GM12878 (cell line): ENCODE measurements around the gene ABHD18. TPM values are rescaled to one million over a fixed set of nuclear protein-coding genes. Genes with fewer than 3 reads are reported as not detected.
"Not testable (repeated sequence)": the region's sequence is repeated elsewhere in the genome, so short reads cannot be mapped to it uniquely, and the experiment has no call there.

ENCODE experiments used
- ATAC-seq: fragments of 200-7000 bp; cut with Tn5 transposase; 3 replicates; pipeline ENCODE4 v1.9.1; 2020; ENCODE audit warnings: mild to moderate bottlenecking, moderate library complexity
- BruUV-seq: library from RNA; stranded (reverse); fragments of 400-500 nt; replicated peaks from 2 replicates; lab custom pipeline; 2021; lab: Mats Ljungman, UMichigan
- CTCF ChIA-PET: fragments of 300-600 bp; sonication (Branson Sonifier 250); formaldehyde crosslinking; extraction: SDS; loops from one replicate; lab custom pipeline; 2021; ENCODE audit warnings: inconsistent platforms; lab: Yijun Ruan, JAX
- POLR2A ChIA-PET: fragments of 350-600 bp; formaldehyde crosslinking; extraction: SDS; loops from one replicate; lab custom pipeline; 2021; ENCODE audit warnings: inconsistent platforms; lab: Charles Lee
- RAD21 ChIA-PET: fragments of 300-600 bp; sonication (Branson Sonifier 250); formaldehyde crosslinking; loops from one replicate; lab custom pipeline; 2023; ENCODE audit warnings: antibody characterized with exemption; ENCODE audit not compliant: unreplicated experiment; lab: Charles Lee
- SMC1A ChIA-PET: fragments of 300-600 bp; sonication (Branson Sonifier 250); formaldehyde crosslinking; loops from one replicate; lab custom pipeline; 2023; ENCODE audit not compliant: unreplicated experiment, uncharacterized antibody; lab: Charles Lee
- DNase-seq: peaks from one replicate; pipeline ENCODE4 v3.0.0-alpha.2; 2011; ENCODE audit warnings: low read depth, low spot score
- FAIRE-seq: peaks from 3 replicates; lab custom pipeline; 2011; peaks lifted over from hg19 to GRCh38; lab: Jason Lieb, UNC
- H2AFZ ChIP-seq: 2 replicates; pipeline ENCODE4 v1.6.0; 2011; ENCODE audit warnings: low read depth, low read length, control low read depth; ENCODE audit not compliant: control insufficient read depth
- H3K27ac ChIP-seq: 2 replicates; pipeline ENCODE4 v1.5.1; 2011; ENCODE audit warnings: control low read depth; ENCODE audit not compliant: control insufficient read depth, insufficient read depth
- H3K27me3 ChIP-seq, 2 experiments: replicated peaks in 1 of 2; 2 replicates each; pipeline versions ENCODE4 v1.6.0 to v1.6.1; 2011; ENCODE audit warnings: low read length in 1 of 2; ENCODE audit not compliant: control insufficient read depth in 2 of 2, insufficient read depth in 2 of 2
- H3K36me3 ChIP-seq, 2 experiments: 2 replicates each; pipeline ENCODE4 v1.5.1; 2011; ENCODE audit warnings: low read length in 1 of 2; ENCODE audit not compliant: control insufficient read depth in 2 of 2, insufficient read depth in 2 of 2
- H3K4me1 ChIP-seq: 2 replicates; pipeline ENCODE4 v1.6.1; 2011; ENCODE audit warnings: mild to moderate bottlenecking, low read length, moderate library complexity, mixed read lengths; ENCODE audit not compliant: control insufficient read depth, insufficient read depth
- H3K4me2 ChIP-seq: 2 replicates; pipeline ENCODE4 v1.6.0; 2011; ENCODE audit warnings: control low read depth; ENCODE audit not compliant: control insufficient read depth, insufficient read depth
- H3K4me3 ChIP-seq: fragments of 200-600 bp; sonication (generic); 2 replicates; pipeline ENCODE4 v1.5.1; 2016
- H3K79me2 ChIP-seq: 2 replicates; pipeline ENCODE4 v1.6.0; 2011; ENCODE audit warnings: low read length; ENCODE audit not compliant: control insufficient read depth, insufficient read depth
- H3K9ac ChIP-seq: 2 replicates; pipeline ENCODE4 v1.8.0; 2011; ENCODE audit warnings: low read length, control low read depth, mixed read lengths; ENCODE audit not compliant: control insufficient read depth, insufficient read depth
- H3K9me3 ChIP-seq: replicated peaks from 3 replicates; pipeline ENCODE4 v1.5.1; 2011; ENCODE audit warnings: mild to moderate bottlenecking, low read length; ENCODE audit not compliant: control insufficient read depth, insufficient read depth
- H4K20me1 ChIP-seq: 2 replicates; pipeline ENCODE4 v1.6.0; 2011; ENCODE audit not compliant: control insufficient read depth, insufficient read depth
- HCFC1 ChIP-seq: fragments of 150-350 bp; IDR thresholded peaks from 2 replicates; pipeline ENCODE4 v1.6.1; 2014; ENCODE audit warnings: low read length
- WGBS: methylation state at CpG from one replicate; pipeline ENCODE4 v1.1.6; 2016; ENCODE audit warnings: low lambda C conversion rate; ENCODE audit not compliant: insufficient replicate concordance, insufficient coverage; ENCODE audit errors: missing lambda C conversion rate; 5-methylcytosine and 5-hydroxymethylcytosine counted together
- in situ Hi-C: fragments of 300-500 bp; cut with MboI; formaldehyde crosslinking; loops from 9 replicates; pipeline ENCODE4 v1.14.3; 2018; ENCODE audit warnings: mixed read lengths
- intact Hi-C: fragments of 100-400 bp; cut with micrococcal nuclease; formaldehyde crosslinking; loops from one replicate; pipeline ENCODE4 v1.14.2; 2022; ENCODE audit not compliant: unreplicated experiment
- polyA plus RNA-seq, 11 experiments: library from polyadenylated mRNA; depleted of rRNA in 4 of 11; unstranded in 6 of 11; stranded (reverse) in 5 of 11; fragments of >200 nt; fragmentation: Nextera tagmentation in 4 of 11; fragmentation: Illumina TruSeq in 1 of 11; extraction: Ambion mirVana in 4 of 11; extraction: Trizol in 1 of 11; gene quantifications; 1 replicate in 1 of 11; 2 replicates in 10 of 11; pipeline versions ENCODE4 v1.2.1 to v1.2.3, GENCODE V29; 2011 to 2016; ENCODE audit warnings: inconsistent platforms in 2 of 11, missing spikeins in 2 of 11, low read depth in 1 of 11
- total RNA-seq, 4 experiments: library from RNA; depleted of rRNA in 3 of 4; stranded (reverse); fragments of >200 nt in 3 of 4; fragmentation: Illumina TruSeq in 1 of 4; extraction: Trizol in 1 of 4; gene quantifications; 2 replicates each; pipeline versions ENCODE4 v1.2.1 to v1.2.3, GENCODE V29; 2013 to 2021

Gene ABHD18
- total and polyA plus RNA-seq, 10 of the 15 experiments (the other 5 are each of a cell fraction or from before 2014, with no cell fraction given): 3.4 to 13.5 (median 9.6) TPM

DNA sequence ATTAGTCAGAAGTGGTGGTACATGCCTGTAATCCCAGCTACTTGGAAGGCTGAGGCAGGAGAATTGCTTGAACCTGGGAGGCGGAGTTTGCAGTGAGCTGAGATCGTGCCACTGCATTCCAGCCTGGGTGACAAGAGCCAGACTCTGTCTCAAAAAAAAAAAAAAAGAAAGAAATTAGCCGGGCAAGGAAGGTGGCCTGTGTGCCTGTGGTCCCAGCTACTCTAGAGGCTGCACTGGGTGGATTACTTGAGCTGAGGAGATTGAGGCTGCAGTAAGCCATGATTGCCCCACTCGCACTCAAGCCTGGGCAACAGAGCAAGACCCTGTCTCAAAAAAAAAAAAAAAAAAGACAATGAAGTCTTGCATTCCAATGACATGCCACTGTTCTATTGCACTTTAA lies 5.7 kb downstream of the ABHD18 start:
- BruUV-seq, H3K9me3 ChIP-seq, H2AFZ ChIP-seq, H3K4me2 ChIP-seq, H3K27ac ChIP-seq, in situ Hi-C loops, H3K36me3 ChIP-seq, DNase-seq, H3K27me3 ChIP-seq, FAIRE-seq, ATAC-seq, intact Hi-C loops, H3K9ac ChIP-seq, H3K4me3 ChIP-seq, H3K4me1 ChIP-seq, RAD21 ChIA-PET, POLR2A ChIA-PET, H4K20me1 ChIP-seq, SMC1A ChIA-PET: not testable (repeated sequence)
- WGBS: 96% methylated on average over 3 of the region's 4 CpGs
- peaks cover 36% of the 10 kb centered on the region for H3K79me2 ChIP-seq
- CTCF ChIA-PET: interaction anchor here (0.6 kb wide), 2 partner anchors 71 to 1674 kb away, joined by 3 to 4 read pairs; no protein-coding TSS in a partner anchor

DNA sequence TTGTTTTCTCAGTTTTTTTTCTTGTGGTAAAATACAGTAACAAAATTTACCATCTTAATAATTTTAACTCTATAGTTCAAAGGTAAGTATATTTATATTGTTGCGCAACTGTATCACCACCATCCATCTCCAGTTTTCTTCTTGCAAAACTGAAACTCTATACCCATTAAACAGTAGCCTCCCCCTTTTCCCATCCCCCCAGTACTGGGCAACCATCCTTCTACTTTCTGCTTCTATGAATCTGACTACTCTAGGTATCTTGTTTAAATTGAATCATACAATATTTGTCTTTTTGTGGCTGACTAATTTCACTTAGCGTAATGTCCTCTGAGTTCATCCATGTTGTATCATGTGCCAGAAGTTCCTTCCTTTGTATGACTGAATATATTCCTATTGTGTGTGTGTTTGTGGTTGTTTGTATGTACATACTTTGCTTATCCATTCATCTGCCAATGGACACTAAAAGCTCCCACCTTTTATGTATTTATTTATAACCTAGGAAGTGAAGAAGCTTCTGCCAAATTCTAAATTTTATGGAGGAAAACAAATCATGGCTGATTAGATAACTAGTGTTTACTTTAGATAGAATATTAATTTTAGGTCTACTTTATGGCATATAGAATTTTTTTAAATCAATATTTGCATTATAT lies 10.0 kb downstream of the ABHD18 start:
- Histone ChIP-seq H3K4me2 (no peak overlapping the region), H3K27me3 (no peaks in the 10 kb centered on the region), H4K20me1 (no peaks in the 10 kb centered on the region), H3K9me3 (peaks cover 2% of the 10 kb centered on the region; the same call in 2 of the 3 replicates), H3K79me2 (peaks cover 5% of the 10 kb centered on the region)
- CTCF ChIA-PET: no interaction called here
- BruUV-seq: no TSS peak
- 98% methylated on average over 2 of the region's 2 CpGs for WGBS
- no peak for TF ChIP-seq HCFC1
- TF ChIP-seq, all 136 proteins: peak for 0
- intact Hi-C loops: no loop called here
- no peak for ATAC-seq
- ChIA-PET SMC1A (interaction anchor here (1.1 to 3.9 kb wide), 2 partner anchors 10 to 28 kb away, joined by 3 to 12 read pairs; partner anchors contain the start of genes ABHD18 and MFSD8), RAD21 (no interaction called here), POLR2A (interaction anchor here (1.0 kb wide), 1 partner anchor 10 kb away, joined by 3 read pairs; no protein-coding TSS in a partner anchor)
- Histone ChIP-seq H3K27ac (no peak overlapping the region), H3K4me1 (no peaks in the 10 kb centered on the region), H3K9ac (no peak overlapping the region), H3K4me3 (no peak overlapping the region), H2AFZ (no peak overlapping the region), H3K36me3 (peaks cover 0 to 4% of the 10 kb centered on the region in 2 experiments; a peak in 2 of 4 replicates)
- no peak for FAIRE-seq
- DNase-seq: no peak
- in situ Hi-C loops: no loop called here
